HUES48 (cell line): ENCODE measurements around the gene TSHB.

Experiments used
- H3K27ac ChIP-seq: one replicate; pipeline ENCODE4 v1.7.0; 2013; ENCODE audit warnings: low read depth, low read length, inconsistent platforms
- H3K27me3 ChIP-seq: 2 replicates; pipeline ENCODE4 v1.6.1; 2013; ENCODE audit warnings: mild to moderate bottlenecking, low read length; ENCODE audit not compliant: control insufficient read depth, insufficient read depth
- H3K36me3 ChIP-seq: 2 replicates; pipeline ENCODE4 v1.6.1; 2013; ENCODE audit warnings: low read length; ENCODE audit not compliant: control insufficient read depth, insufficient read depth
- H3K4me1 ChIP-seq: 2 replicates; pipeline ENCODE4 v1.6.1; 2013; ENCODE audit warnings: mild to moderate bottlenecking, low read length; ENCODE audit not compliant: control insufficient read depth, insufficient read depth
- H3K4me3 ChIP-seq: 2 replicates; pipeline ENCODE4 v1.5.1; 2013; ENCODE audit warnings: mild to moderate bottlenecking, low read depth, low read length
- H3K9ac ChIP-seq: 2 replicates; pipeline ENCODE4 v1.6.1; 2013; ENCODE audit warnings: mild to moderate bottlenecking, low read depth, low read length, moderate library complexity
- H3K9me3 ChIP-seq: 2 replicates; pipeline ENCODE4 v1.6.1; 2013; ENCODE audit warnings: low read length; ENCODE audit not compliant: control insufficient read depth, insufficient read depth

Gene TSHB

GRCh38 chr1:115023593-115023992 lies 6.0 kb upstream of the TSHB start:
- no peaks in the 10 kb centered on the region for H3K27me3 ChIP-seq
- H3K27ac ChIP-seq = no peak overlapping the region
- H3K9me3 ChIP-seq = peaks cover 9% of the 10 kb centered on the region
- H3K36me3 ChIP-seq = no peaks in the 10 kb centered on the region
- no peaks in the 10 kb centered on the region for H3K4me1 ChIP-seq
- H3K4me3 ChIP-seq = no peak overlapping the region
- no peak overlapping the region for H3K9ac ChIP-seq

- H3K4me1 ChIP-seq = peaks cover 8% of the 10 kb centered on the region; the same call in 1 of the 2 replicates
These were observed 2.0 kb downstream of the TSHB start for GRCh38 chr1:115031595-115031994.

GRCh38 chr1:115035652-115036051 lies 6.0 kb downstream of the TSHB start:
- Histone ChIP-seq H3K27me3 (no peaks in the 10 kb centered on the region), H3K4me3 (no peak overlapping the region), H3K9me3 (no peaks in the 10 kb centered on the region), H3K27ac (no peak overlapping the region), H3K9ac (no peak overlapping the region), H3K4me1 (peaks cover 8% of the 10 kb centered on the region; the same call in 1 of the 2 replicates), H3K36me3 (no peaks in the 10 kb centered on the region)

More at GRCh38 chr1:115031595-115031994, 2.0 kb downstream of the TSHB start:
- Histone ChIP-seq H3K36me3 (no peaks in the 10 kb centered on the region), H3K9ac (no peak overlapping the region), H3K4me3 (no peak overlapping the region), H3K27ac (no peak overlapping the region), H3K9me3 (no peaks in the 10 kb centered on the region), H3K27me3 (no peaks in the 10 kb centered on the region)

GRCh38 chr1:115036814-115037507 lies 7.3 kb downstream of the TSHB start:
- Histone ChIP-seq H3K27me3 (no peaks in the 10 kb centered on the region), H3K36me3 (no peaks in the 10 kb centered on the region), H3K9ac (no peak overlapping the region), H3K4me3 (no peak overlapping the region), H3K4me1 (peaks cover under 1% of the 10 kb centered on the region; the same call in 1 of the 2 replicates), H3K27ac (no peak overlapping the region), H3K9me3 (no peaks in the 10 kb centered on the region)

- Histone ChIP-seq H3K27ac (no peak overlapping the region), H3K4me3 (no peak overlapping the region)
These were observed 10.9 kb downstream of the TSHB start for GRCh38 chr1:115040501-115040900.

GRCh38 chr1:115041654-115042053 lies 12.0 kb downstream of the TSHB start:
- Histone ChIP-seq H3K4me1 (no peaks in the 10 kb centered on the region), H3K27ac (no peak overlapping the region), H3K9me3 (no peaks in the 10 kb centered on the region; the same call in 1 of the 2 replicates), H3K9ac (no peak overlapping the region), H3K27me3 (no peaks in the 10 kb centered on the region), H3K4me3 (no peak overlapping the region), H3K36me3 (no peaks in the 10 kb centered on the region)

More at GRCh38 chr1:115040501-115040900, 10.9 kb downstream of the TSHB start:
- H3K36me3 ChIP-seq = no peaks in the 10 kb centered on the region
- H3K27me3 ChIP-seq = no peaks in the 10 kb centered on the region
- H3K4me1 ChIP-seq = no peaks in the 10 kb centered on the region
- no peaks in the 10 kb centered on the region for H3K9me3 ChIP-seq
- H3K9ac ChIP-seq = no peak overlapping the region

- H3K4me1 ChIP-seq = no peaks in the 10 kb centered on the region
- H3K9me3 ChIP-seq = no peaks in the 10 kb centered on the region; the same call in 1 of the 2 replicates
- no peaks in the 10 kb centered on the region for H3K27me3 ChIP-seq
- H3K36me3 ChIP-seq = no peaks in the 10 kb centered on the region
- H3K4me3 ChIP-seq = no peak overlapping the region
- H3K27ac ChIP-seq = no peak overlapping the region
- H3K9ac ChIP-seq = no peak overlapping the region
These were observed 17.1 kb downstream of the TSHB start for GRCh38 chr1:115046751-115047150.

GRCh38 chr1:115051850-115052249 lies 22.2 kb downstream of the TSHB start:
- Histone ChIP-seq H3K9ac (no peak overlapping the region), H3K27ac (no peak overlapping the region), H3K9me3 (no peaks in the 10 kb centered on the region)

GRCh38 chr1:115052454-115053083 lies 22.9 kb downstream of the TSHB start:
- Histone ChIP-seq H3K4me1 (peaks cover 14% of the 10 kb centered on the region), H3K9me3 (no peaks in the 10 kb centered on the region), H3K27me3 (no peaks in the 10 kb centered on the region), H3K9ac (no peak overlapping the region), H3K4me3 (no peak overlapping the region), H3K27ac (no peak overlapping the region), H3K36me3 (no peaks in the 10 kb centered on the region)

More at GRCh38 chr1:115051850-115052249, 22.2 kb downstream of the TSHB start:
- peaks cover 11% of the 10 kb centered on the region for H3K4me1 ChIP-seq
- no peaks in the 10 kb centered on the region for H3K27me3 ChIP-seq
- no peaks in the 10 kb centered on the region for H3K36me3 ChIP-seq
- H3K4me3 ChIP-seq = no peak overlapping the region

- H3K9me3 ChIP-seq = no peaks in the 10 kb centered on the region
- no peaks in the 10 kb centered on the region for H3K36me3 ChIP-seq
- no peak overlapping the region for H3K27ac ChIP-seq
- H3K27me3 ChIP-seq = no peaks in the 10 kb centered on the region
- no peak overlapping the region for H3K4me3 ChIP-seq
- H3K4me1 ChIP-seq = peaks cover 14% of the 10 kb centered on the region
- no peak overlapping the region for H3K9ac ChIP-seq
These were observed 26.8 kb downstream of the TSHB start for GRCh38 chr1:115056395-115056798.

- Histone ChIP-seq H3K4me3 (no peak overlapping the region), H3K27ac (no peak overlapping the region), H3K9me3 (no peaks in the 10 kb centered on the region), H3K4me1 (peaks cover 14% of the 10 kb centered on the region), H3K36me3 (no peaks in the 10 kb centered on the region), H3K9ac (no peak overlapping the region), H3K27me3 (no peaks in the 10 kb centered on the region)
These were observed 28.1 kb downstream of the TSHB start for GRCh38 chr1:115057661-115058254.
